H1 (cell line): ENCODE results near the gene ERC1. TPM values are rescaled to one million over a fixed set of nuclear protein-coding genes. Genes with fewer than 3 reads are reported as not detected.

ENCODE experiments used
- CTCF ChIA-PET: fragments of 300-600 bp; sonication (Branson Sonifier 250); formaldehyde crosslinking; loops from one replicate; lab custom pipeline; 2021; ENCODE audit not compliant: partially characterized antibody; lab: Charles Lee
- POLR2A ChIA-PET: fragments of 300-600 bp; sonication (Branson Sonifier 250); formaldehyde crosslinking; loops from one replicate; lab custom pipeline; 2021; ENCODE audit warnings: inconsistent platforms; ENCODE audit not compliant: partially characterized antibody; lab: Charles Lee
- DNase-seq, 2 experiments: peaks; one replicate each; pipeline versions ENCODE4 v3.0.0 to v3.0.0-alpha.2; 2010 to 2022; ENCODE audit warnings: low spot score in 2 of 2, low read depth in 1 of 2, mixed read lengths in 1 of 2
- FAIRE-seq: peaks from 2 replicates; lab custom pipeline; 2011; peaks lifted over from hg19 to GRCh38; lab: Jason Lieb, UNC
- H2AFZ ChIP-seq: 2 replicates; pipeline ENCODE4 v1.8.1; 2012; ENCODE audit warnings: low read length, inconsistent platforms
- H2AK5ac ChIP-seq: 2 replicates; pipeline ENCODE4 v1.6.1; 2013; ENCODE audit warnings: low read depth, low read length
- H2BK120ac ChIP-seq: replicated peaks from 2 replicates; pipeline ENCODE3; 2013; ENCODE audit warnings: low read depth, low read length, inconsistent platforms
- H2BK12ac ChIP-seq: 2 replicates; pipeline ENCODE4 v1.6.1; 2013; ENCODE audit warnings: low read depth, low read length
- H2BK15ac ChIP-seq: 2 replicates; pipeline ENCODE4 v1.6.1; 2013; ENCODE audit warnings: low read length
- H2BK20ac ChIP-seq: 2 replicates; pipeline ENCODE4 v1.6.1; 2013; ENCODE audit warnings: low read length
- H2BK5ac ChIP-seq: 2 replicates; pipeline ENCODE4 v1.6.1; 2013; ENCODE audit warnings: low read depth, low read length
- H3K14ac ChIP-seq: 2 replicates; pipeline ENCODE4 v1.6.1; 2013; ENCODE audit warnings: inconsistent platforms; ENCODE audit not compliant: insufficient read length
- H3K18ac ChIP-seq: 2 replicates; pipeline ENCODE4 v1.6.1; 2013; ENCODE audit warnings: low read length; ENCODE audit errors: extremely low read depth
- H3K23ac ChIP-seq: 2 replicates; pipeline ENCODE4 v1.6.1; 2013; ENCODE audit warnings: inconsistent platforms; ENCODE audit not compliant: insufficient read length
- H3K23me2 ChIP-seq: 2 replicates; pipeline ENCODE4 v1.6.1; 2013; ENCODE audit warnings: low read depth, low read length
- H3K27ac ChIP-seq: 2 replicates; pipeline ENCODE4 v1.6.1; 2011; ENCODE audit warnings: low read depth, low read length, inconsistent platforms
- H3K27me3 ChIP-seq, 4 experiments: replicated peaks in 1 of 4; 1 replicate in 1 of 4; 2 replicates in 3 of 4; pipeline versions ENCODE4 v1.6.1 to v1.8.1; 2011 to 2013; ENCODE audit warnings: low read length in 3 of 4, mild to moderate bottlenecking in 3 of 4, inconsistent platforms in 2 of 4, mixed read lengths in 2 of 4, moderate library complexity in 1 of 4; ENCODE audit not compliant: control insufficient read depth in 3 of 4, insufficient read depth in 3 of 4; ENCODE audit errors: extremely low read depth in 1 of 4
- H3K36me3 ChIP-seq, 4 experiments: 2 replicates each; pipeline versions ENCODE4 v1.6.1 to v1.8.1; 2011 to 2013; ENCODE audit warnings: mild to moderate bottlenecking in 4 of 4, low read length in 3 of 4, moderate library complexity in 2 of 4, control low read depth in 1 of 4, inconsistent platforms in 1 of 4; ENCODE audit not compliant: insufficient read depth in 4 of 4, control insufficient read depth in 2 of 4
- H3K4ac ChIP-seq: replicated peaks from 2 replicates; pipeline ENCODE3; 2013; ENCODE audit warnings: low read length, low read depth, mixed read lengths, inconsistent platforms; ENCODE audit not compliant: insufficient read length
- H3K4me1 ChIP-seq, 4 experiments: replicated peaks in 1 of 4; 1 replicate in 1 of 4; 2 replicates in 3 of 4; pipeline versions ENCODE4 v1.6.1 to v1.8.1; 2011 to 2013; ENCODE audit warnings: low read length in 3 of 4, inconsistent platforms in 2 of 4, mixed read lengths in 1 of 4; ENCODE audit not compliant: insufficient read depth in 4 of 4, control insufficient read depth in 3 of 4
- H3K4me2 ChIP-seq, 2 experiments: 2 replicates each; pipeline versions ENCODE4 v1.6.1 to v1.8.1; 2011 to 2013; ENCODE audit warnings: low read depth in 2 of 2, low read length in 2 of 2, control low read depth in 1 of 2, inconsistent platforms in 1 of 2, mild to moderate bottlenecking in 1 of 2; ENCODE audit not compliant: insufficient read depth in 1 of 2
- H3K4me3 ChIP-seq, 4 experiments: fragments of 200-600, 300-600 bp in 1 of 4; sonication (generic), shearing (Covaris generic), sonication (Bioruptor Twin) in 1 of 4; 2 replicates each; pipeline versions ENCODE4 v1.5.1 to v1.8.1; 2011 to 2016; ENCODE audit warnings: low read length in 4 of 4, low read depth in 3 of 4, control low read depth in 2 of 4, inconsistent platforms in 2 of 4, mild to moderate bottlenecking in 2 of 4, mixed read lengths in 1 of 4, moderate library complexity in 1 of 4; ENCODE audit not compliant: insufficient read depth in 2 of 4; ENCODE audit errors: extremely low read depth in 1 of 4
- H3K56ac ChIP-seq: replicated peaks from 2 replicates; pipeline ENCODE3; 2013; ENCODE audit warnings: low read depth, mild to moderate bottlenecking, mixed read lengths, low read length, inconsistent platforms; ENCODE audit not compliant: insufficient read length
- H3K79me1 ChIP-seq: 2 replicates; pipeline ENCODE4 v1.6.1; 2013; ENCODE audit warnings: low read depth, low read length, control low read depth
- H3K79me2 ChIP-seq, 2 experiments: 2 replicates each; pipeline versions ENCODE4 v1.6.1 to v1.8.1; 2012 to 2013; ENCODE audit warnings: low read length in 2 of 2, mild to moderate bottlenecking in 2 of 2, inconsistent platforms in 1 of 2; ENCODE audit not compliant: insufficient read depth in 2 of 2, control insufficient read depth in 1 of 2
- H3K9ac ChIP-seq, 4 experiments: replicated peaks in 1 of 4; 1 replicate in 1 of 4; 2 replicates in 3 of 4; pipeline versions ENCODE4 v1.6.1 to v1.8.1; 2011 to 2013; ENCODE audit warnings: low read depth in 3 of 4, low read length in 3 of 4, control low read depth in 2 of 4, mild to moderate bottlenecking in 2 of 4, moderate library complexity in 2 of 4, inconsistent platforms in 1 of 4; ENCODE audit errors: extremely low read depth in 1 of 4
- H3K9me3 ChIP-seq, 2 experiments: 2 replicates each; pipeline versions ENCODE4 v1.6.1 to v1.8.1; 2012 to 2013; ENCODE audit warnings: mild to moderate bottlenecking in 2 of 2, moderate library complexity in 2 of 2, control low read depth in 1 of 2, inconsistent platforms in 1 of 2, low read depth in 1 of 2, low read length in 1 of 2, mixed read lengths in 1 of 2; ENCODE audit not compliant: insufficient read depth in 2 of 2
- H4K20me1 ChIP-seq, 2 experiments: replicated peaks in 1 of 2; 2 replicates each; pipeline versions ENCODE3 to v1.8.1; 2011 to 2013; ENCODE audit warnings: inconsistent platforms in 2 of 2, low read length in 2 of 2, mild to moderate bottlenecking in 1 of 2; ENCODE audit not compliant: insufficient read depth in 2 of 2, control insufficient read depth in 1 of 2
- H4K5ac ChIP-seq: 2 replicates; pipeline ENCODE4 v1.6.1; 2013; ENCODE audit warnings: low read length, low read depth, mixed read lengths, inconsistent platforms; ENCODE audit not compliant: insufficient read length
- H4K8ac ChIP-seq: 2 replicates; pipeline ENCODE4 v1.8.0; 2013; ENCODE audit warnings: mild to moderate bottlenecking, moderate library complexity, low read length, inconsistent platforms; ENCODE audit not compliant: insufficient read depth; ENCODE audit errors: extremely low read depth
- H4K91ac ChIP-seq: replicated peaks from 2 replicates; pipeline ENCODE3; 2013; ENCODE audit warnings: low read length, mixed read lengths, inconsistent platforms; ENCODE audit not compliant: insufficient read length
- CHD1 ChIP-seq: IDR thresholded peaks from 2 replicates; pipeline ENCODE4 v1.6.1; 2012; ENCODE audit warnings: low read depth, low read length, improper control_type of control experiment
- EP300 ChIP-seq, 2 experiments: IDR thresholded peaks; 1 replicate in 1 of 2; 2 replicates in 1 of 2; pipeline ENCODE4 v1.6.1; 2011 to 2012; ENCODE audit warnings: low read depth in 2 of 2, low read length in 2 of 2, mild to moderate bottlenecking in 2 of 2, borderline replicate concordance in 1 of 2, inconsistent platforms in 1 of 2, moderate library complexity in 1 of 2
- GTF2F1 ChIP-seq: IDR thresholded peaks from 2 replicates; pipeline ENCODE4 v1.6.1; 2012; ENCODE audit warnings: low read depth, low read length, improper control_type of control experiment, borderline replicate concordance
- NANOG ChIP-seq: IDR thresholded peaks from 2 replicates; pipeline ENCODE4 v1.6.1; 2011; ENCODE audit warnings: low read length, low read depth, mild to moderate bottlenecking, inconsistent platforms; ENCODE audit not compliant: insufficient read depth, poor library complexity, severe bottlenecking
- POLR2A ChIP-seq, 2 experiments: IDR thresholded peaks; 1 replicate in 1 of 2; 2 replicates in 1 of 2; pipeline ENCODE4 v1.6.1; 2011; ENCODE audit warnings: low read depth in 2 of 2, low read length in 2 of 2, mild to moderate bottlenecking in 2 of 2; ENCODE audit errors: control extremely low read depth in 1 of 2
- RXRA ChIP-seq: IDR thresholded peaks from 2 replicates; pipeline ENCODE4 v1.6.1; 2011; ENCODE audit warnings: low read depth, mild to moderate bottlenecking, low read length, moderate library complexity; ENCODE audit not compliant: insufficient read depth
- SAP30 ChIP-seq: fragments of 300-600 bp; sonication (generic); IDR thresholded peaks from 2 replicates; pipeline ENCODE4 v1.7.1; 2012; ENCODE audit warnings: low read length, moderate library complexity, mild to moderate bottlenecking, inconsistent platforms; ENCODE audit not compliant: insufficient read depth, insufficient replicate concordance
- SIN3A ChIP-seq, 2 experiments: IDR thresholded peaks in 1 of 2; conservative IDR thresholded peaks in 1 of 2; 2 replicates each; pipeline ENCODE4 v1.6.1; 2011 to 2012; ENCODE audit warnings: low read length in 2 of 2, improper control_type of control experiment in 1 of 2, low read depth in 1 of 2, mild to moderate bottlenecking in 1 of 2
- SP4 ChIP-seq: IDR thresholded peaks from 2 replicates; pipeline ENCODE4 v1.6.1; 2012; ENCODE audit warnings: low read length, inconsistent platforms
- TAF1 ChIP-seq: IDR thresholded peaks from 2 replicates; pipeline ENCODE4 v1.6.1; 2011; ENCODE audit warnings: mild to moderate bottlenecking, low read depth, low read length
- ZNF274 ChIP-seq: IDR thresholded peaks from 2 replicates; pipeline ENCODE4 v1.7.0; 2012; ENCODE audit warnings: low read length, borderline replicate concordance; ENCODE audit errors: extremely low read depth
- WGBS, 2 experiments: shearing (Covaris generic) in 1 of 2; methylation state at CpG; one replicate each; pipeline versions ENCODE4 v1.1.6 to v1.1.7; 2013 to 2015; ENCODE audit warnings: low lambda C conversion rate in 2 of 2, mixed read lengths in 2 of 2, inconsistent platforms in 1 of 2, low coverage in 1 of 2, missing lambda C conversion rate in 1 of 2; ENCODE audit not compliant: insufficient replicate concordance in 2 of 2, insufficient coverage in 1 of 2, insufficient read length in 1 of 2; ENCODE audit errors: extremely low coverage in 1 of 2, missing lambda C conversion rate in 1 of 2; 5-methylcytosine and 5-hydroxymethylcytosine counted together
- polyA plus RNA-seq, 7 experiments: library from polyadenylated mRNA; depleted of rRNA in 3 of 7; stranded (reverse) in 5 of 7; unstranded in 2 of 7; fragments of >200 nt in 5 of 7; fragments of 200-250 nt in 2 of 7; gene quantifications; 1 replicate in 5 of 7; 2 replicates in 1 of 7; 4 replicates in 1 of 7; pipeline versions ENCODE4 v1.2.1 to v1.2.3, GENCODE V29; 2011 to 2013; ENCODE audit warnings: missing spikeins in 2 of 7, mixed read lengths in 2 of 7
- total RNA-seq: library from RNA; stranded (reverse); fragmentation: NEBNext Ultra II Directional; extraction: Animal tissue kit (Norgen Biotek cat#: 25700); gene quantifications from 2 replicates; pipeline ENCODE4 v1.2.1, GENCODE V29; 2021

The ERC1 gene
- total and polyA plus RNA-seq, 2 of the 8 experiments (the other 6 are each of a cell fraction or from before 2014, with no cell fraction given) = 7.8 to 45.7 TPM

DNA sequence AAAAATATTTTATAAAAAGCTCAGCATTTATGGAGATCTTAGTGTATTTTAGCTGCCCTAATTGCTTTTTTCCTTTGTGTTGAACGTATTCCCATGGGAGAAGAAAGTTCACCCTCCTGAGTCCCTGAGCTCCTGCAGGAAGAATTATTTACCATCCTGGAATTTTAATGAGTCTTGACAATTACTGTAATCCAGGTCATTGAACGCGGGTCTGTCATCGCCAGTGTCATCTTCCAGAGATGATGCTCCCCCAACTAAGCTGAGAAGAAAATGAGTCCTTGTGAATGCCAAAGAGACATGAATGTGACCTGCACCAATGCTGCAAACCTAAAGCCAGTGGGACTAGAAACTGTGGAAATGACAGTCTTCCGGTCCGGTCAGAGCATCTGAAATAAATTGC, 473.9 kb downstream of the ERC1 start:
- no peak overlapping the region for H2BK5ac ChIP-seq
- H3K23ac ChIP-seq = no peak overlapping the region
- no peak overlapping the region for H4K8ac ChIP-seq
- POLR2A ChIA-PET = interaction anchor here (0.6 to 1.3 kb wide), 2 partner anchors 10 to 464 kb away, joined by 3 read pairs; no protein-coding TSS in a partner anchor
- H3K27me3 ChIP-seq = no peaks in the 10 kb centered on the region
- H3K4me1 ChIP-seq = peaks cover 0 to 2% (median 0%) of the 10 kb centered on the region in 4 experiments; a peak in 3 of 7 replicates
- 0 out of 4 replicates have a peak, but pooled peaks cover 0 to 3% of the 10 kb centered on the region in 2 experiments for H3K9me3 ChIP-seq
- no peak overlapping the region for H3K4me2 ChIP-seq
- H3K4me3 ChIP-seq = no peak overlapping the region
- no peak overlapping the region for H4K91ac ChIP-seq
- no peak overlapping the region for H2BK15ac ChIP-seq
- no peak overlapping the region for H3K18ac ChIP-seq
- H3K23me2 ChIP-seq = no peaks in the 10 kb centered on the region
- no peak overlapping the region for H2AFZ ChIP-seq
- no peak overlapping the region for H2BK12ac ChIP-seq
- H4K20me1 ChIP-seq = no peaks in the 10 kb centered on the region
- H3K36me3 ChIP-seq = no peaks in the 10 kb centered on the region
- H3K14ac ChIP-seq = no peak overlapping the region
- no peak overlapping the region for H2BK20ac ChIP-seq
- FAIRE-seq (no peak), DNase-seq (no peak)
- H2AK5ac ChIP-seq = no peak overlapping the region
- no peaks in the 10 kb centered on the region for H3K79me1 ChIP-seq
- 96% methylated on average over 6 of the region's 6 CpGs; no CpG with 5 or more reads in 1 of the 2 experiments for WGBS, 2 experiments
- no peak overlapping the region for H3K4ac ChIP-seq
- TF ChIP-seq SAP30 (no peak), TAF1 (no peak), SP4 (no peak), GTF2F1 (no peak), CHD1 (no peak), NANOG (no peak), EP300 (IDR thresholded peaks at IDR 0.05; ENCODE audit: borderline replicate concordance in 1 of 2, low read depth in 2 of 2, low read length in 2 of 2) (no peak), RXRA (no peak), SIN3A (conservative IDR thresholded peaks at IDR 0.05 in 1 of 2, IDR thresholded peaks at IDR 0.05 in 1 of 2; ENCODE audit: low read depth in 1 of 2, low read length in 2 of 2) (no peak), ZNF274 (no peak), POLR2A (IDR thresholded peaks at IDR 0.05; ENCODE audit: control extremely low read depth in 1 of 2, low read depth in 2 of 2, low read length in 2 of 2) (no peak)
- H3K27ac ChIP-seq = no peak overlapping the region
- H4K5ac ChIP-seq = no peak overlapping the region
- CTCF ChIA-PET = interaction anchor here (0.6 to 1.5 kb wide), 6 partner anchors 8 to 347 kb away, joined by 3 to 4 read pairs (median 3); no protein-coding TSS in a partner anchor
- H3K79me2 ChIP-seq = no peaks in the 10 kb centered on the region
- H3K56ac ChIP-seq = no peak overlapping the region
- no peak overlapping the region for H3K9ac ChIP-seq
- no peak overlapping the region for H2BK120ac ChIP-seq
